MCF 10A (cell line): Measurements from ENCODE around the gene TMPRSS13. TPM values are rescaled to one million over a fixed set of nuclear protein-coding genes. Genes with fewer than 3 reads are reported as not detected.

ENCODE experiments used
- BruUV-seq: library from RNA; stranded (reverse); fragments of 400-500 nt; replicated peaks from 2 replicates; lab custom pipeline; 2021; lab: Mats Ljungman, UMichigan
- CTCF ChIA-PET: fragments of 300-600 bp; sonication (Branson Sonifier 250); formaldehyde crosslinking; extraction: SDS; loops from one replicate; lab custom pipeline; 2021; ENCODE audit warnings: antibody characterized with exemption, inconsistent platforms; lab: Yijun Ruan, JAX
- POLR2A ChIA-PET: fragments of 300-600, 350-650 bp; sonication (Branson Sonifier 250); formaldehyde crosslinking; extraction: SDS; loops from one replicate; lab custom pipeline; 2020; ENCODE audit warnings: antibody characterized with exemption, inconsistent platforms; lab: Yijun Ruan, JAX
- DNase-seq: peaks from one replicate; pipeline ENCODE4 v3.0.0-alpha.2; 2018; ENCODE audit not compliant: unreplicated experiment
- H3K27ac Mint-ChIP-seq: one replicate; pipeline ENCODE4 v1.8.0; 2022; ENCODE audit warnings: mild to moderate bottlenecking, low read depth, mixed read lengths; ENCODE audit not compliant: unreplicated experiment
- H3K27me3 Mint-ChIP-seq: one replicate; pipeline ENCODE4 v1.8.0; 2022; ENCODE audit warnings: mixed read lengths; ENCODE audit not compliant: insufficient read depth, unreplicated experiment
- H3K36me3 Mint-ChIP-seq: one replicate; pipeline ENCODE4 v1.8.0; 2022; ENCODE audit warnings: mild to moderate bottlenecking, moderate library complexity, mixed read lengths; ENCODE audit not compliant: insufficient read depth, unreplicated experiment
- H3K4me1 Mint-ChIP-seq: one replicate; pipeline ENCODE4 v1.8.0; 2022; ENCODE audit warnings: mixed read lengths; ENCODE audit not compliant: insufficient read depth, unreplicated experiment
- H3K4me3 Mint-ChIP-seq: one replicate; pipeline ENCODE4 v1.8.0; 2022; ENCODE audit warnings: mild to moderate bottlenecking, moderate library complexity, mixed read lengths; ENCODE audit not compliant: unreplicated experiment
- H3K9me3 Mint-ChIP-seq: one replicate; pipeline ENCODE4 v1.8.0; 2022; ENCODE audit warnings: mixed read lengths; ENCODE audit not compliant: unreplicated experiment
- intact Hi-C: fragments of 100-400 bp; cut with micrococcal nuclease; formaldehyde crosslinking; loops from 2 replicates; pipeline ENCODE4 v1.14.1; 2022
- total RNA-seq: library from RNA; stranded (reverse); gene quantifications from 2 replicates; pipeline ENCODE4 v1.2.3, GENCODE V29; 2022
- TF ChIP-seq, protein P1 (sequence below): fragments of 200-600 bp; IDR thresholded peaks from one replicate; pipeline ENCODE4 v1.8.0; 2022; ENCODE audit warnings: antibody characterized with exemption, mild to moderate bottlenecking; ENCODE audit not compliant: unreplicated experiment

Gene TMPRSS13
- total RNA-seq, 1 experiment from 2014 or later, result not detected

DNA sequence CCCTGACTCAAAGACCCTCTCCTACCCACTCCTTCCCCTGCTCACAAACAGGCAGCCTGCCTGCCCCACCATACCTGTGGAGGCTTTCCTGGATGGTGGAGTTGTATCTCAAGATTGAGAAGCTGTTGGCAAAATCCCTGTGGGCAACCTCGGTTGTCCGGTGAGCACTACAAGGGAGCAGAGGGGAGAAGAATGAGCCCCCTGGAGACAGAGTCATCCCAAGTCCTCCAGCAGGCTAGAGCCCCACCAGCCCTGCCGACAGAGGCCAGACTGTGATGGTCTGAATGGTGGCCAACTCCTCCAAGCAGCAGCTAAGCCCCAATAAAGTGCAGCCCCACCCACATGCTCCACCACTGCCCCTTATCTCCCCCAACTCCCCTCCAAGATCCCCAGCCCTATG, 17.5 kb downstream of the TMPRSS13 start:
- no peak overlapping the region for H3K27ac Mint-ChIP-seq
- CTCF ChIA-PET, result no interaction called here
- no peaks in the 10 kb centered on the region for H3K9me3 Mint-ChIP-seq
- H3K36me3 Mint-ChIP-seq, result no peaks in the 10 kb centered on the region
- intact Hi-C loops, result no loop called here
- peaks cover 22% of the 10 kb centered on the region for H3K27me3 Mint-ChIP-seq
- H3K4me1 Mint-ChIP-seq, result peaks cover 8% of the 10 kb centered on the region
- no peak overlapping the region for H3K4me3 Mint-ChIP-seq
- DNase-seq, result no peak
- TF ChIP-seq, protein P1, sequence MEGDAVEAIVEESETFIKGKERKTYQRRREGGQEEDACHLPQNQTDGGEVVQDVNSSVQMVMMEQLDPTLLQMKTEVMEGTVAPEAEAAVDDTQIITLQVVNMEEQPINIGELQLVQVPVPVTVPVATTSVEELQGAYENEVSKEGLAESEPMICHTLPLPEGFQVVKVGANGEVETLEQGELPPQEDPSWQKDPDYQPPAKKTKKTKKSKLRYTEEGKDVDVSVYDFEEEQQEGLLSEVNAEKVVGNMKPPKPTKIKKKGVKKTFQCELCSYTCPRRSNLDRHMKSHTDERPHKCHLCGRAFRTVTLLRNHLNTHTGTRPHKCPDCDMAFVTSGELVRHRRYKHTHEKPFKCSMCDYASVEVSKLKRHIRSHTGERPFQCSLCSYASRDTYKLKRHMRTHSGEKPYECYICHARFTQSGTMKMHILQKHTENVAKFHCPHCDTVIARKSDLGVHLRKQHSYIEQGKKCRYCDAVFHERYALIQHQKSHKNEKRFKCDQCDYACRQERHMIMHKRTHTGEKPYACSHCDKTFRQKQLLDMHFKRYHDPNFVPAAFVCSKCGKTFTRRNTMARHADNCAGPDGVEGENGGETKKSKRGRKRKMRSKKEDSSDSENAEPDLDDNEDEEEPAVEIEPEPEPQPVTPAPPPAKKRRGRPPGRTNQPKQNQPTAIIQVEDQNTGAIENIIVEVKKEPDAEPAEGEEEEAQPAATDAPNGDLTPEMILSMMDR, result no peak
- POLR2A ChIA-PET, result no interaction called here
- no TSS peak for BruUV-seq

DNA sequence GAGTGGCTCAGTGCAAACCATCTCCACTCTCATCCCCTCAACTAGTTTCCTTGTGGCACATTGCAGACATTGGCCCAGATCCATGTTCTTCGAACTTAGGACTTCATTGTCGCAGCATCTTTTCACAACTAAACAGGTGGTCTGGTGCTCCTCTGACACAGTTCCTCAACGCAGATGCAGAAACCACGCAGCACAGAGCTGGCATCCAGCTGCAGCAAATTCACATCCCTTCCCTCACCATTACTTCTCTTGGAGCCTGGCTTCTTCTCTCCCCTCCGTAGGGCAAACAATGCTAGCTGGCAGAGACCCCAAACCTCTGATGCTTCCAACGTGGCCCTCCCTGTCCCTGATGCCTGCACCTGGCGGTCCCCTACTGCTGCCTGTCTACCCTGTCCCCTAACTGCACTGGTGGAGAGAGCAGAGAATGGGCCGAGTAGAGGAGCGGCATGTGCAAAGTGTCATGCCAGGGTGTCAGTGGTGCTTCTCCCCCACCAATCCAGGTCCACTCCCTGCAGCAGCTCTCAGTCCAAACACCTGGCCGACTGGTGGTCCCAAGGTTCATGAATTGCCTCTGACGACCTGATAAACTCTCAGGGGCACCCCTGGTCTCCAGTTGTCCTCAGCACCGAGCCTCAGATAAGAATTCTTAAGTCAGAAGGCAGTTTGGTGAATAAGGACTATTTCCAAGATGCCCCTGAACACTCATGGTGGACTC, 18.1 kb downstream of the TMPRSS13 start:
- ChIA-PET CTCF (interaction anchor here (0.6 to 0.7 kb wide), 2 partner anchors 92 to 167 kb away, joined by 3 read pairs; no protein-coding TSS in a partner anchor), POLR2A (interaction anchor here (0.6 kb wide), 1 partner anchor 662 kb away, joined by 3 read pairs; no protein-coding TSS in a partner anchor)
- Mint-ChIP-seq H3K4me3 (no peak overlapping the region), H3K4me1 (peaks cover 8% of the 10 kb centered on the region), H3K27ac (no peak overlapping the region), H3K36me3 (no peaks in the 10 kb centered on the region), H3K9me3 (no peaks in the 10 kb centered on the region), H3K27me3 (peaks cover 16% of the 10 kb centered on the region)
- TF ChIP-seq, protein P1, result no peak
- intact Hi-C loops, result no loop called here
- no TSS peak for BruUV-seq
- no peak for DNase-seq

GRCh38 chr11:117910525-117910924, 18.7 kb downstream of the TMPRSS13 start:
- H3K9me3 Mint-ChIP-seq, result no peaks in the 10 kb centered on the region
- H3K27ac Mint-ChIP-seq, result no peak overlapping the region
- peaks cover 8% of the 10 kb centered on the region for H3K4me1 Mint-ChIP-seq
- no peak overlapping the region for H3K4me3 Mint-ChIP-seq
- H3K36me3 Mint-ChIP-seq, result no peaks in the 10 kb centered on the region
- peaks cover 11% of the 10 kb centered on the region for H3K27me3 Mint-ChIP-seq
- ChIA-PET CTCF (interaction anchor here (0.6 kb wide), 1 partner anchor 168 kb away, joined by 3 read pairs; no protein-coding TSS in a partner anchor), POLR2A (no interaction called here)
- intact Hi-C loops, result no loop called here
- DNase-seq, result no peak
- TF ChIP-seq, protein P1, result no peak
- no TSS peak for BruUV-seq

DNA sequence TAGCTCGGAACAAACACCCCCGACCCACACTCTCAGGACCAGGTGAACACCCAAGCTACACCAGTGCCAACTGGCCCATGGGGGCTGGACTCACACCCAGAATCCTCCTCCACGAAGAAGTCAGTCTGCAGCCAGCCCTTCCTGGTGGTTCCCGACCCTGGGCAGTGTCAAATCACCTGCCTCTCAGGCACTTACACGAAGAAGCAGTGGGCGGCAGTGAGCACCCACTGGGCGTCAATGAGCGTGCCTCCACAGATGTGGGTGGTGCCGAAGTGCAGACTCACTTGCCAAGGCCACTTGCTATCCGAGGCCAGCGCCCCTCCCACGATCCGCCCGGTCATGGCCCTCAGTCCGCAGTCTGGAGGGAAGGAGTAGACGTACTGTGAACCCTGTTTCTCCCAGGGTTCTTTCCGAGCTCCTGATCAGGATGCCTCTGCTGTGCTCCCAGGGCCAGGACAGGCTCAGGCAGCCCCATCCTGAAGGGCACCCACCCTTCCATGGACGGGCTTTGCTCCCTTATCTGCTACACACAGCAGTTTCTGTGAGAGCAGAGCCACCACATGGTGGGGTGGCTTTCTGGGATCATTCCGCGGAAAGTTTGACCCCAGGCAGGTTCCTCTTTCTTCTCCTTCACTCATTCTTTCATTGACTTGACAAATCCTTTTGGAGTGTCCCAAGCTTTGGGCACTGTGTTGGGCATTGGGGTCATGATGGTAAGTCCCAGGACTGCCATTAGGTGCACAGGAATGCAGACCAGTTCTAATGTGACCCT, 19.4 kb downstream of the TMPRSS13 start:
- Mint-ChIP-seq H3K36me3 (no peaks in the 10 kb centered on the region), H3K27me3 (peaks cover 3% of the 10 kb centered on the region), H3K4me3 (no peak overlapping the region), H3K27ac (no peak overlapping the region), H3K9me3 (no peaks in the 10 kb centered on the region), H3K4me1 (peaks cover 8% of the 10 kb centered on the region)
- TF ChIP-seq, protein P1, result no peak
- ChIA-PET POLR2A (no interaction called here), CTCF (interaction anchor here (0.6 to 0.7 kb wide), 2 partner anchors 105 to 168 kb away, joined by 3 read pairs; no protein-coding TSS in a partner anchor)
- intact Hi-C loops, result no loop called here
- DNase-seq, result no peak
- no TSS peak for BruUV-seq
